HG02840 (cell line): ENCODE data around the gene DENND6B.
"Not testable (repeated sequence)": the region's sequence is repeated elsewhere in the genome, so short reads cannot be mapped to it uniquely, and the experiment has no call there.

Experiments used
- ATAC-seq: cut with Tn5 transposase; IDR thresholded peaks from one replicate; pipeline ENCODE4 v1.9.1; 2021; ENCODE audit warnings: mild to moderate bottlenecking, moderate library complexity, moderate number of reproducible peaks; ENCODE audit not compliant: unreplicated experiment, low FRiP score

DENND6B gene

GRCh38 chr22:50274771-50275170 is 52.0 kb downstream of the DENND6B start:
- ATAC-seq = no peak

GRCh38 chr22:50274311-50274710 is 52.5 kb downstream of the DENND6B start:
- no peak for ATAC-seq

GRCh38 chr22:50273781-50274180 is 53.0 kb downstream of the DENND6B start:
- ATAC-seq = not testable (repeated sequence)

- not testable (repeated sequence) for ATAC-seq
Observed at GRCh38 chr22:50273352-50273751, 53.5 kb downstream of the DENND6B start.

GRCh38 chr22:50272044-50272802 is 54.6 kb downstream of the DENND6B start:
- ATAC-seq = no peak

- no peak for ATAC-seq
Observed at GRCh38 chr22:50271519-50271970, 55.3 kb downstream of the DENND6B start.

GRCh38 chr22:50270666-50271394 is 56.0 kb downstream of the DENND6B start:
- ATAC-seq = no peak

GRCh38 chr22:50269970-50270665 is 56.7 kb downstream of the DENND6B start, which contains the start of gene MAPK11:
TSS of gene MAPK11 (minus strand) at chr22:50270380. CDS start at chr22:50270292, 88 bp downstream.
- no peak for ATAC-seq

- ATAC-seq = no peak
Observed at GRCh38 chr22:50269573-50269969, 57.2 kb downstream of the DENND6B start.

GRCh38 chr22:50268655-50269113 is 58.1 kb downstream of the DENND6B start:
- no peak for ATAC-seq

GRCh38 chr22:50267591-50268390 is 59.0 kb downstream of the DENND6B start:
- ATAC-seq = no peak

GRCh38 chr22:50266994-50267393 is 59.8 kb downstream of the DENND6B start:
- ATAC-seq = no peak

- ATAC-seq = no peak
Observed at GRCh38 chr22:50264946-50265669, 61.7 kb downstream of the DENND6B start.

- ATAC-seq = no peak
Observed at GRCh38 chr22:50264104-50264745, 62.6 kb downstream of the DENND6B start.

GRCh38 chr22:50262973-50263617 is 63.7 kb downstream of the DENND6B start:
- ATAC-seq = no peak

- ATAC-seq = no peak
Observed at GRCh38 chr22:50262460-50262911, 64.3 kb downstream of the DENND6B start.

GRCh38 chr22:50261615-50262459 is 65.0 kb downstream of the DENND6B start, which contains the start of gene MAPK12:
TSS of gene MAPK12 (minus strand) at chr22:50261683. CDS start at chr22:50261509, 174 bp downstream.
- ATAC-seq = peak; percentile 57
